Jurkat, Clone E6-1 (cell line): ENCODE results near the gene EXD3.

Experiments used
- DNase-seq: peaks from one replicate; pipeline ENCODE4 v3.0.0-alpha.2; 2011; ENCODE audit warnings: low read depth, low spot score
- H3K4me3 ChIP-seq: 2 replicates; pipeline ENCODE4 v1.5.1; 2011; ENCODE audit warnings: mild to moderate bottlenecking, low read length, control low read depth, moderate library complexity

EXD3 gene

GRCh38 chr9:137304383-137305059 is 118.4 kb downstream of the EXD3 start:
- H3K4me3 ChIP-seq = no peak overlapping the region
- DNase-seq = no peak

GRCh38 chr9:137303893-137304382 is 119.0 kb downstream of the EXD3 start:
- H3K4me3 ChIP-seq = no peak overlapping the region
- DNase-seq = no peak

GRCh38 chr9:137303151-137303892 is 119.6 kb downstream of the EXD3 start:
- H3K4me3 ChIP-seq = no peak overlapping the region
- no peak for DNase-seq

GRCh38 chr9:137302449-137303150 is 120.4 kb downstream of the EXD3 start:
- DNase-seq = no peak
- H3K4me3 ChIP-seq = peak overlapping the region; percentile 21

GRCh38 chr9:137302118-137302448 is 120.9 kb downstream of the EXD3 start, which contains the start of gene NRARP:
TSS of gene NRARP (minus strand) at chr9:137302271. CDS start at chr9:137301928, 343 bp downstream.
- H3K4me3 ChIP-seq = peak within 1 kb of the TSS; percentile 40
- peak; percentile 56 for DNase-seq

- peak overlapping the region; percentile 40 for H3K4me3 ChIP-seq
- no peak for DNase-seq
Measured at GRCh38 chr9:137301081-137301947, 121.6 kb downstream of the EXD3 start.

- DNase-seq = no peak
- H3K4me3 ChIP-seq = no peak overlapping the region
Measured at GRCh38 chr9:137300567-137301080, 122.3 kb downstream of the EXD3 start.

- DNase-seq = no peak
- H3K4me3 ChIP-seq = no peak overlapping the region
Measured at GRCh38 chr9:137299938-137300337, 123.0 kb downstream of the EXD3 start.

GRCh38 chr9:137299203-137299565 is 123.8 kb downstream of the EXD3 start:
- no peak for DNase-seq
- no peak overlapping the region for H3K4me3 ChIP-seq

GRCh38 chr9:137298401-137299202 is 124.4 kb downstream of the EXD3 start:
- no peak for DNase-seq
- H3K4me3 ChIP-seq = no peak overlapping the region

GRCh38 chr9:137297966-137298365 is 125.0 kb downstream of the EXD3 start:
- no peak for DNase-seq
- H3K4me3 ChIP-seq = no peak overlapping the region

- no peak for DNase-seq
- no peak overlapping the region for H3K4me3 ChIP-seq
Measured at GRCh38 chr9:137296670-137297664, 126.0 kb downstream of the EXD3 start.

- no peak overlapping the region for H3K4me3 ChIP-seq
- DNase-seq = no peak
Measured at GRCh38 chr9:137295849-137296669, 126.9 kb downstream of the EXD3 start.

GRCh38 chr9:137295238-137295811 is 127.6 kb downstream of the EXD3 start:
- H3K4me3 ChIP-seq = no peak overlapping the region
- DNase-seq = no peak

- no peak for DNase-seq
Measured at GRCh38 chr9:137294681-137295237, 128.2 kb downstream of the EXD3 start.

More at GRCh38 chr9:137294681-137295237, 128.2 kb downstream of the EXD3 start:
- H3K4me3 ChIP-seq = no peak overlapping the region
